ENCODE data around the gene ZCCHC10.

The ZCCHC10 gene

DNA sequence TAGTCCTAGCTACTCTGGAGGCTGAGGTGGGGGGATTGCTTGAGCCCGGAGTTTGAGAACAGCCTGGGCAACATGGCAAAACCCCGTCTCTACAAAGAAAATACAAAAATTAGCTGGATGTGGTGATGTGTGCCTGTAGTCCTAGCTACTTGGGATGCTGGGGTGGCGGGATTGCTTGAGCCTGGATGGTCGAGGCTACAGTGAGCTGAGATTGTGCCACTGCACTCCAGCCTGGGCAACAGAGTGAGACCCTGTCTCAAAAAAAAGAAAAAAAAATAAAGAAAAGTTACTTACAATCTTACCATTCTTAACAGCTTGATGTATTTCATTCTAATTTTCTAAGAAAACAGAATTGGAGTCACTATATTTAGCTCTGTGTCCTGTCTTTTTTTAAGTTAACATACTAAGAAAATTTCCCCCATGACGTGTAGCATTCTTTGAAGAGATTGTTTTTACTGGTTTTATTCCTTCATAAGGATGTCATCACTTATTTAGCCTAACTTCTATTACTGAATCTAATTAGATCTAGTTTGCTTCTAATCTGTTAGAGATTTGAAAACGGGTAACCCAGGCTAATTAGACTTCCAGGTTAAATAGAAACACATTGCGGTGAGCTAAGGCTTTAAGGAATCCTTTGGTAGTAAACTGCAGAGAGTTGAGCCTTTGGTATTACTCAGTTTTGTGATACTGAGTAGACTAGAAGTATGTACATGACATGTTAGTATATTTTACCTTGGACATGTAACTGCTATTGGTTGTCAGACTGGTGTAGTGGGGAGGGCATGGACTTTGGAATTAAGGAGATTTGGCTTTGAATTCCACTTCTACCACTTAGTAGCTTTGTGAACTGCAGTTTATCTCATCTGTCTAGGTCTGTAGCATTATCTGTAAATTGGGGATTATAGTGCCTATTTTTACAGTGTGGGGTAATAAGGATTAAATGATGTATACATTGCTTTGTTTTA, 49.5 kb upstream of the ZCCHC10 start (continued):
- no peak for TF ChIP-seq ARNTL (CRISPR knock-in tag; IDR thresholded peaks at IDR 0.05; ENCODE audit: borderline replicate concordance, low read depth)
- TF ChIP-seq, protein P1, sequence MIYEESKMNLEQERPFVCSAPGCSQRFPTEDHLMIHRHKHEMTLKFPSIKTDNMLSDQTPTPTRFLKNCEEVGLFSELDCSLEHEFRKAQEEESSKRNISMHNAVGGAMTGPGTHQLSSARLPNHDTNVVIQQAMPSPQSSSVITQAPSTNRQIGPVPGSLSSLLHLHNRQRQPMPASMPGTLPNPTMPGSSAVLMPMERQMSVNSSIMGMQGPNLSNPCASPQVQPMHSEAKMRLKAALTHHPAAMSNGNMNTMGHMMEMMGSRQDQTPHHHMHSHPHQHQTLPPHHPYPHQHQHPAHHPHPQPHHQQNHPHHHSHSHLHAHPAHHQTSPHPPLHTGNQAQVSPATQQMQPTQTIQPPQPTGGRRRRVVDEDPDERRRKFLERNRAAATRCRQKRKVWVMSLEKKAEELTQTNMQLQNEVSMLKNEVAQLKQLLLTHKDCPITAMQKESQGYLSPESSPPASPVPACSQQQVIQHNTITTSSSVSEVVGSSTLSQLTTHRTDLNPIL (CRISPR knock-in tag; IDR thresholded peaks at IDR 0.05; ENCODE audit: low read depth), result no peak
- TF ChIP-seq ESRRG (CRISPR knock-in tag; IDR thresholded peaks at IDR 0.05), result no peak
- TF ChIP-seq SNAI2 (CRISPR knock-in tag; IDR thresholded peaks at IDR 0.05), result no peak
- no peak for TF ChIP-seq ISL1 (CRISPR knock-in tag; IDR thresholded peaks at IDR 0.05)
- no peak for TF ChIP-seq OSR1 (CRISPR knock-in tag; IDR thresholded peaks at IDR 0.05)

DNA sequence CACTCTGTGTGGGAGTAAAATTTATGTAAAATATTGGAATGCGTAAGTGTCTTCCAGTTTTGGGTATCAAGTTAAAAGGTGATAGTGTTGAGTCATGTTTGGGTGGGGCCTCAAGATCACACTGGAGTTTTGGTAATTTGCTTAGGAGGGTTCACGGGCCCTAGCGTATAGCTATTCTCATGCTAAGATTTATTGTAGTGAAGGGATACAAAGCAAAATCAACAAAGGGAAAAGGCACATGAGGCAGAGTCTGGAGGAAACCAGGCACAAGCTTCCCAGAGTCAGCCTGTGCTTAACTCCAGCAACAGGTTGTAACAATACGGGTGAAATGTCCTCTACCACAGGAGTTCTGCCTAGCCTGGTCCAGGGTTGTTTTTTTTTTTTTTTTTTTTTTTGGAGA, 45.7 kb upstream of the ZCCHC10 start:
- TF ChIP-seq ESRRG (CRISPR knock-in tag; IDR thresholded peaks at IDR 0.05) (no peak), TOX (CRISPR knock-in tag; IDR thresholded peaks at IDR 0.05; ENCODE audit: borderline replicate concordance) (no peak), PPARA (CRISPR knock-in tag; IDR thresholded peaks at IDR 0.05; ENCODE audit: borderline replicate concordance) (no peak), OSR1 (CRISPR knock-in tag; IDR thresholded peaks at IDR 0.05) (no peak), ZFP3 (CRISPR knock-in tag; IDR thresholded peaks at IDR 0.05) (no peak), RARB (CRISPR knock-in tag; IDR thresholded peaks at IDR 0.05) (no peak), CSDC2 (CRISPR knock-in tag; IDR thresholded peaks at IDR 0.05) (no peak), ZC3H10 (CRISPR knock-in tag; IDR thresholded peaks at IDR 0.05) (no peak), TCF4 (CRISPR knock-in tag; IDR thresholded peaks at IDR 0.05; ENCODE audit: borderline replicate concordance) (no peak)
- TF ChIP-seq, protein P2, sequence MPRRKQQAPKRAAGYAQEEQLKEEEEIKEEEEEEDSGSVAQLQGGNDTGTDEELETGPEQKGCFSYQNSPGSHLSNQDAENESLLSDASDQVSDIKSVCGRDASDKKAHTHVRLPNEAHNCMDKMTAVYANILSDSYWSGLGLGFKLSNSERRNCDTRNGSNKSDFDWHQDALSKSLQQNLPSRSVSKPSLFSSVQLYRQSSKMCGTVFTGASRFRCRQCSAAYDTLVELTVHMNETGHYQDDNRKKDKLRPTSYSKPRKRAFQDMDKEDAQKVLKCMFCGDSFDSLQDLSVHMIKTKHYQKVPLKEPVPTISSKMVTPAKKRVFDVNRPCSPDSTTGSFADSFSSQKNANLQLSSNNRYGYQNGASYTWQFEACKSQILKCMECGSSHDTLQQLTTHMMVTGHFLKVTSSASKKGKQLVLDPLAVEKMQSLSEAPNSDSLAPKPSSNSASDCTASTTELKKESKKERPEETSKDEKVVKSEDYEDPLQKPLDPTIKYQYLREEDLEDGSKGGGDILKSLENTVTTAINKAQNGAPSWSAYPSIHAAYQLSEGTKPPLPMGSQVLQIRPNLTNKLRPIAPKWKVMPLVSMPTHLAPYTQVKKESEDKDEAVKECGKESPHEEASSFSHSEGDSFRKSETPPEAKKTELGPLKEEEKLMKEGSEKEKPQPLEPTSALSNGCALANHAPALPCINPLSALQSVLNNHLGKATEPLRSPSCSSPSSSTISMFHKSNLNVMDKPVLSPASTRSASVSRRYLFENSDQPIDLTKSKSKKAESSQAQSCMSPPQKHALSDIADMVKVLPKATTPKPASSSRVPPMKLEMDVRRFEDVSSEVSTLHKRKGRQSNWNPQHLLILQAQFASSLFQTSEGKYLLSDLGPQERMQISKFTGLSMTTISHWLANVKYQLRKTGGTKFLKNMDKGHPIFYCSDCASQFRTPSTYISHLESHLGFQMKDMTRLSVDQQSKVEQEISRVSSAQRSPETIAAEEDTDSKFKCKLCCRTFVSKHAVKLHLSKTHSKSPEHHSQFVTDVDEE (CRISPR knock-in tag; IDR thresholded peaks at IDR 0.05), result no peak
- TF ChIP-seq, protein P3, sequence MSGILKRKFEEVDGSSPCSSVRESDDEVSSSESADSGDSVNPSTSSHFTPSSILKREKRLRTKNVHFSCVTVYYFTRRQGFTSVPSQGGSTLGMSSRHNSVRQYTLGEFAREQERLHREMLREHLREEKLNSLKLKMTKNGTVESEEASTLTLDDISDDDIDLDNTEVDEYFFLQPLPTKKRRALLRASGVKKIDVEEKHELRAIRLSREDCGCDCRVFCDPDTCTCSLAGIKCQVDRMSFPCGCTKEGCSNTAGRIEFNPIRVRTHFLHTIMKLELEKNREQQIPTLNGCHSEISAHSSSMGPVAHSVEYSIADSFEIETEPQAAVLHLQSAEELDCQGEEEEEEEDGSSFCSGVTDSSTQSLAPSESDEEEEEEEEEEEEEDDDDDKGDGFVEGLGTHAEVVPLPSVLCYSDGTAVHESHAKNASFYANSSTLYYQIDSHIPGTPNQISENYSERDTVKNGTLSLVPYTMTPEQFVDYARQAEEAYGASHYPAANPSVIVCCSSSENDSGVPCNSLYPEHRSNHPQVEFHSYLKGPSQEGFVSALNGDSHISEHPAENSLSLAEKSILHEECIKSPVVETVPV (CRISPR knock-in tag; IDR thresholded peaks at IDR 0.05), result no peak
- TF ChIP-seq, protein P4, sequence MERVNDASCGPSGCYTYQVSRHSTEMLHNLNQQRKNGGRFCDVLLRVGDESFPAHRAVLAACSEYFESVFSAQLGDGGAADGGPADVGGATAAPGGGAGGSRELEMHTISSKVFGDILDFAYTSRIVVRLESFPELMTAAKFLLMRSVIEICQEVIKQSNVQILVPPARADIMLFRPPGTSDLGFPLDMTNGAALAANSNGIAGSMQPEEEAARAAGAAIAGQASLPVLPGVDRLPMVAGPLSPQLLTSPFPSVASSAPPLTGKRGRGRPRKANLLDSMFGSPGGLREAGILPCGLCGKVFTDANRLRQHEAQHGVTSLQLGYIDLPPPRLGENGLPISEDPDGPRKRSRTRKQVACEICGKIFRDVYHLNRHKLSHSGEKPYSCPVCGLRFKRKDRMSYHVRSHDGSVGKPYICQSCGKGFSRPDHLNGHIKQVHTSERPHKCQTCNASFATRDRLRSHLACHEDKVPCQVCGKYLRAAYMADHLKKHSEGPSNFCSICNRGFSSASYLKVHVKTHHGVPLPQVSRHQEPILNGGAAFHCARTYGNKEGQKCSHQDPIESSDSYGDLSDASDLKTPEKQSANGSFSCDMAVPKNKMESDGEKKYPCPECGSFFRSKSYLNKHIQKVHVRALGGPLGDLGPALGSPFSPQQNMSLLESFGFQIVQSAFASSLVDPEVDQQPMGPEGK (CRISPR knock-in tag; IDR thresholded peaks at IDR 0.05; ENCODE audit: borderline replicate concordance), result no peak
- ATAC-seq, result no peak

DNA sequence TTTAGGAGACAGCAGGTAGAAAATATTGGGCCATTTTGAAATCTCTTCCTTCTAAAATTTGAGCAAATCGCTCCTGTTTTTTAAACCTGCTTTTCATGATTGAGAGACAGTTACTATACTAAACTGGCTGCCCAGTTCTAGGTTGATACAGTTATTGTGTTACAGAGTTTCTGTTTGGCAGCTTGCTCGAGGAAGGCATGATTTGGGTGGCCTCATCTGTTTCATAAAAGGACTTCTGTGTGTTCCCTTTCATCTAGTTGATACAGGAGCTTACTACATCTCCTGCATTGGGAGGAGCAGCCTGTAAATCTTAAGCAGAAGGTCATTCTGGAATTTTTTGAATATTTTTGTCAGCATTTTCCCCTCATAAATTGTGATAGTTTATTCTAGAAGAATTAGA, 39.7 kb upstream of the ZCCHC10 start:
- no peak for ATAC-seq
- TF ChIP-seq GLIS3 (CRISPR knock-in tag; IDR thresholded peaks at IDR 0.05), result no peak
- TF ChIP-seq, protein P2 (CRISPR knock-in tag; IDR thresholded peaks at IDR 0.05), result no peak
- no peak for TF ChIP-seq ZFP3 (CRISPR knock-in tag; IDR thresholded peaks at IDR 0.05)
- no peak for TF ChIP-seq ZFP30 (CRISPR knock-in tag; IDR thresholded peaks at IDR 0.05)
- TF ChIP-seq TOX (CRISPR knock-in tag; IDR thresholded peaks at IDR 0.05; ENCODE audit: borderline replicate concordance), result no peak
- TF ChIP-seq ARNTL (CRISPR knock-in tag; IDR thresholded peaks at IDR 0.05; ENCODE audit: borderline replicate concordance, low read depth), result no peak
- TF ChIP-seq ZNF70 (CRISPR knock-in tag; IDR thresholded peaks at IDR 0.05), result no peak
- TF ChIP-seq, protein P1 (CRISPR knock-in tag; IDR thresholded peaks at IDR 0.05; ENCODE audit: low read depth), result no peak
- TF ChIP-seq CSDC2 (CRISPR knock-in tag; IDR thresholded peaks at IDR 0.05), result no peak
- no peak for TF ChIP-seq SNAI2 (CRISPR knock-in tag; IDR thresholded peaks at IDR 0.05)
- no peak for TF ChIP-seq ZNF565 (CRISPR knock-in tag; conservative IDR thresholded peaks at IDR 0.05; ENCODE audit: low read depth)
- TF ChIP-seq ZC3H10 (CRISPR knock-in tag; IDR thresholded peaks at IDR 0.05), result no peak
- no peak for TF ChIP-seq TCF4 (CRISPR knock-in tag; IDR thresholded peaks at IDR 0.05; ENCODE audit: borderline replicate concordance)
- TF ChIP-seq, protein P4 (CRISPR knock-in tag; IDR thresholded peaks at IDR 0.05; ENCODE audit: borderline replicate concordance), result no peak
- TF ChIP-seq ESRRG (CRISPR knock-in tag; IDR thresholded peaks at IDR 0.05), result no peak

Data from SK-N-SH treated with all-trans-retinoic acid at 6 μM for 48 hours (cell line).